K562 (cell line): ENCODE results near the gene EEF2. TPM values are rescaled to one million over a fixed set of nuclear protein-coding genes. Genes with fewer than 3 reads are reported as not detected.

Experiments used
- ATAC-seq: fragments of 200-7000 bp; cut with Tn5 transposase; 3 replicates; pipeline ENCODE4 v1.9.1; 2020; ENCODE audit warnings: moderate library complexity
- BruUV-seq: library from RNA; stranded (reverse); fragments of 400-500 nt; replicated peaks from 2 replicates; lab custom pipeline; 2021; lab: Mats Ljungman, UMichigan
- CTCF ChIA-PET: fragments of 300-600 bp; formaldehyde crosslinking; extraction: SDS; loops from one replicate; lab custom pipeline; 2021; ENCODE audit warnings: low intra/inter-chr PET ratio; lab: Yijun Ruan, JAX
- POLR2A ChIA-PET: fragments of 300-600, 350-650 bp; sonication (Branson Sonifier 250); formaldehyde crosslinking; extraction: SDS; loops from one replicate; lab custom pipeline; 2021; ENCODE audit warnings: antibody characterized with exemption, inconsistent platforms; lab: Yijun Ruan, JAX
- DNase-seq, 4 experiments: peaks; one replicate each; pipeline versions ENCODE4 v3.0.0 to v3.0.0-alpha.2; 2011 to 2018; ENCODE audit warnings: low spot score in 3 of 4, mixed read lengths in 3 of 4; ENCODE audit errors: extremely low read depth in 1 of 4
- FAIRE-seq: peaks from 2 replicates; lab custom pipeline; 2011; peaks lifted over from hg19 to GRCh38; lab: Jason Lieb, UNC
- H2AFZ ChIP-seq: 2 replicates; pipeline ENCODE4 v1.6.0; 2011; ENCODE audit warnings: low read depth, low read length, control low read depth, inconsistent platforms
- H3K27ac ChIP-seq: fragments of 200-600 bp; 3 replicates; pipeline ENCODE4 v1.8.0; 2011; ENCODE audit warnings: low read depth, mild to moderate bottlenecking, control low read depth, inconsistent platforms, low read length, moderate library complexity, mixed read lengths; ENCODE audit errors: extremely low read depth
- H3K27me3 ChIP-seq, 2 experiments: fragments of 300-600 bp in 1 of 2; 2 replicates in 1 of 2; 3 replicates in 1 of 2; pipeline versions ENCODE4 v1.6.0 to v1.8.0; 2011; ENCODE audit warnings: inconsistent platforms in 2 of 2, low read length in 2 of 2, mild to moderate bottlenecking in 1 of 2, mixed read lengths in 1 of 2, moderate library complexity in 1 of 2; ENCODE audit not compliant: control insufficient read depth in 2 of 2, insufficient read depth in 2 of 2
- H3K36me3 ChIP-seq: fragments of 300-600 bp; 3 replicates; pipeline ENCODE4 v1.8.0; 2011; ENCODE audit warnings: mild to moderate bottlenecking, low read length, inconsistent platforms; ENCODE audit not compliant: control insufficient read depth, insufficient read depth
- H3K4me1 ChIP-seq, 2 experiments: fragments of 200-600 bp in 1 of 2; replicated peaks in 1 of 2; 2 replicates in 1 of 2; 3 replicates in 1 of 2; pipeline versions ENCODE4 v1.5.1 to v1.8.0; 2011; ENCODE audit warnings: inconsistent platforms in 2 of 2, low read length in 2 of 2, mild to moderate bottlenecking in 1 of 2, mixed read lengths in 1 of 2, moderate library complexity in 1 of 2; ENCODE audit not compliant: control insufficient read depth in 2 of 2, insufficient read depth in 2 of 2
- H3K4me2 ChIP-seq: 2 replicates; pipeline ENCODE4 v1.6.1; 2011; ENCODE audit warnings: low read length, control low read depth, inconsistent platforms, mixed read lengths; ENCODE audit not compliant: insufficient read depth
- H3K4me3 ChIP-seq: fragments of 200-600 bp; sonication (generic), shearing (Covaris generic); 2 replicates; pipeline ENCODE4 v1.5.1; 2016; ENCODE audit warnings: control low read depth, inconsistent platforms
- H3K79me2 ChIP-seq: fragments of 200-600 bp; 3 replicates; pipeline ENCODE4 v1.8.0; 2011; ENCODE audit warnings: low read length, inconsistent platforms; ENCODE audit not compliant: control insufficient read depth, insufficient read depth
- H3K9ac ChIP-seq, 2 experiments: 2 replicates each; pipeline versions ENCODE4 v1.6.0 to v1.6.1; 2011; ENCODE audit warnings: low read depth in 2 of 2, low read length in 2 of 2, control low read depth in 1 of 2, inconsistent platforms in 1 of 2, mild to moderate bottlenecking in 1 of 2, mixed read lengths in 1 of 2; ENCODE audit not compliant: insufficient read depth in 1 of 2
- H3K9me1 ChIP-seq: one replicate; pipeline ENCODE4 v1.6.0; 2011; ENCODE audit warnings: inconsistent platforms, mild to moderate bottlenecking, low read length, moderate library complexity; ENCODE audit not compliant: control insufficient read depth, insufficient read depth
- H3K9me3 ChIP-seq: replicated peaks from 2 replicates; pipeline ENCODE4 v1.5.1; 2011; ENCODE audit warnings: low read depth, low read length, inconsistent platforms; ENCODE audit not compliant: control insufficient read depth, insufficient read depth
- H4K20me1 ChIP-seq: replicated peaks from 2 replicates; pipeline ENCODE4 v1.6.1; 2011; ENCODE audit warnings: low read length, inconsistent platforms, mixed read lengths; ENCODE audit not compliant: control insufficient read depth, insufficient read depth
- AFF1 ChIP-seq, 2 experiments: fragments of 450-650 bp; IDR thresholded peaks; 2 replicates each; pipeline ENCODE4 v1.6.1; 2018; ENCODE audit warnings: mild to moderate bottlenecking in 2 of 2, low read depth in 1 of 2; ENCODE audit not compliant: partially characterized antibody in 2 of 2
- ARID1B ChIP-seq: fragments of 450-650 bp; IDR thresholded peaks from 2 replicates; pipeline ENCODE4 v1.6.1; 2016; ENCODE audit warnings: antibody characterized with exemption, mild to moderate bottlenecking, inconsistent platforms
- ARNT ChIP-seq, 2 experiments: fragments of 450-650 bp; IDR thresholded peaks; 2 replicates each; pipeline ENCODE4 v1.6.1; 2016; ENCODE audit warnings: mild to moderate bottlenecking in 1 of 2
- ELF1 ChIP-seq: fragments of 200-800 bp; sonication (Bioruptor generic); IDR thresholded peaks from 2 replicates; pipeline ENCODE4 v1.6.1; 2016; ENCODE audit warnings: missing genetic modification characterization, missing compliant biosample characterization
- ESRRA ChIP-seq: fragments of 450-650 bp; IDR thresholded peaks from 2 replicates; pipeline ENCODE4 v1.6.1; 2014; ENCODE audit warnings: low read depth, mild to moderate bottlenecking, moderate library complexity, borderline replicate concordance
- GATA2 ChIP-seq: sonication (generic); formaldehyde crosslinking; IDR thresholded peaks from 2 replicates; pipeline ENCODE4 v1.4.0; 2020; ENCODE audit warnings: mild to moderate bottlenecking, missing genetic modification reagents
- KAT7 ChIP-seq: sonication (generic); formaldehyde crosslinking; IDR thresholded peaks from 2 replicates; pipeline ENCODE4 v1.8.0; 2022; ENCODE audit warnings: missing genetic modification reagents, mild to moderate bottlenecking, borderline replicate concordance
- KDM1A ChIP-seq, 2 experiments: fragments of 450-650 bp; IDR thresholded peaks; 2 replicates each; pipeline ENCODE4 v1.6.1; 2016; ENCODE audit warnings: mild to moderate bottlenecking in 2 of 2
- MAFK ChIP-seq: IDR thresholded peaks from 2 replicates; pipeline ENCODE4 v1.6.1; 2011; ENCODE audit warnings: low read length, improper control_type of control experiment
- MIER1 ChIP-seq: fragments of 450-650 bp; IDR thresholded peaks from 2 replicates; pipeline ENCODE4 v1.6.1; 2016; ENCODE audit warnings: antibody characterized with exemption, mild to moderate bottlenecking, low read depth
- MYC ChIP-seq, 2 experiments: fragments of 250-450 bp in 1 of 2; sonication (Bioruptor Pico) in 1 of 2; IDR thresholded peaks; 2 replicates each; pipeline versions ENCODE4 v1.5.1 to v1.6.1; 2012 to 2021; ENCODE audit warnings: low read depth in 2 of 2, borderline replicate concordance in 1 of 2, improper control_type of control experiment in 1 of 2, low read length in 1 of 2, mild to moderate bottlenecking in 1 of 2, moderate library complexity in 1 of 2
- POLR3A ChIP-seq: IDR thresholded peaks from 2 replicates; pipeline ENCODE4 v1.6.1; 2011; ENCODE audit warnings: borderline replicate concordance, mild to moderate bottlenecking, moderate library complexity; ENCODE audit not compliant: insufficient read length, insufficient read depth; ENCODE audit errors: extremely low read depth
- RNF2 ChIP-seq: sonication (generic); IDR thresholded peaks from 2 replicates; pipeline ENCODE4 v1.6.1; 2016
- WGBS: fragments of 100-300 bp; shearing (Covaris generic); methylation state at CpG from one replicate; pipeline ENCODE4 v1.1.6; 2016; ENCODE audit warnings: low coverage, mixed read lengths; ENCODE audit not compliant: insufficient coverage; ENCODE audit errors: missing lambda C conversion rate; 5-methylcytosine and 5-hydroxymethylcytosine counted together
- in situ Hi-C: fragments of 300-500 bp; cut with MboI; formaldehyde crosslinking; loops from 4 replicates; pipeline ENCODE4 v1.15.0; 2018; ENCODE audit warnings: inconsistent platforms, mixed read lengths
- intact Hi-C: fragments of 100-400 bp; cut with micrococcal nuclease; formaldehyde crosslinking; loops from 2 replicates; pipeline ENCODE4 v1.14.2; 2022
- polyA plus RNA-seq, 8 experiments: library from polyadenylated mRNA; depleted of rRNA in 4 of 8; stranded (reverse) in 5 of 8; unstranded in 3 of 8; fragments of >200 nt; fragmentation: Nextera tagmentation in 2 of 8; fragmentation: Illumina TruSeq in 1 of 8; extraction: Ambion mirVana in 2 of 8; extraction: Trizol in 1 of 8; gene quantifications; 2 replicates each; pipeline versions ENCODE4 v1.2.1 to v1.2.3, GENCODE V29; 2011 to 2014; ENCODE audit warnings: inconsistent platforms in 1 of 8, missing spikeins in 1 of 8
- total RNA-seq, 7 experiments: library from RNA; depleted of rRNA in 6 of 7; stranded (reverse); fragments of >200 nt in 6 of 7; fragmentation: Illumina TruSeq in 2 of 7; extraction: Trizol in 2 of 7; gene quantifications; 2 replicates each; pipeline versions ENCODE4 v1.2.1 to v1.2.3, GENCODE V29; 2011 to 2021; ENCODE audit warnings: low replicate concordance in 1 of 7
- TF ChIP-seq, protein P1 (sequence below): fragments of 450-650 bp; IDR thresholded peaks from 2 replicates; pipeline ENCODE4 v1.6.1; 2014; ENCODE audit warnings: low read depth, mild to moderate bottlenecking, moderate library complexity, borderline replicate concordance

Gene EEF2
- total and polyA plus RNA-seq, 9 of the 15 experiments (the other 6 are each of a cell fraction or from before 2014, with no cell fraction given) = 372 to 3,003 (median 1,453) TPM

- Histone ChIP-seq H3K4me2 (peak overlapping the region; percentile 100), H4K20me1 (peaks cover 37% of the 10 kb centered on the region), H3K9ac (peak overlapping the region; percentile 23 to 100; a peak in 3 of 4 replicates), H3K27me3 (no peaks in the 10 kb centered on the region), H3K4me1 (peaks cover 25 to 44% of the 10 kb centered on the region in 2 experiments; a peak in 4 of 5 replicates), H3K4me3 (peak overlapping the region; percentile 99), H3K27ac (peak overlapping the region; percentile 99), H3K9me1 (peaks cover 17% of the 10 kb centered on the region), H3K79me2 (peaks cover 39% of the 10 kb centered on the region), H3K9me3 (0 out of 2 replicates have a peak, but pooled peaks cover 2% of the 10 kb centered on the region), H3K36me3 (peaks cover 37% of the 10 kb centered on the region), H2AFZ (peak overlapping the region; percentile 94)
- 24% methylated on average over 21 of the region's 21 CpGs for WGBS
- intact Hi-C loops = loop anchor here (1.0 to 5.0 kb wide), 4 partner anchors 134 to 218 kb away; no protein-coding TSS in a partner anchor
- peak; percentile 60 for ATAC-seq
- in situ Hi-C loops = no loop called here
- POLR2A ChIA-PET = interaction anchor here (1.2 to 3.3 kb wide), 4 partner anchors 11 to 221 kb away, joined by 7 to 46 read pairs (median 11); no protein-coding TSS in a partner anchor
- peak; percentile 37 to 85 (median 55) for DNase-seq
- no TSS peak for BruUV-seq
- peak; percentile 75 for FAIRE-seq
- CTCF ChIA-PET = interaction anchor here (1.0 to 3.4 kb wide), 2 partner anchors 200 to 218 kb away, joined by 4 to 31 read pairs; no protein-coding TSS in a partner anchor
- TF ChIP-seq AFF1 (IDR thresholded peaks at IDR 0.05; ENCODE audit: low read depth in 1 of 2, partially characterized antibody in 2 of 2) (peak in 1 of 2 experiments; percentile 6), ARNT (IDR thresholded peaks at IDR 0.05) (peak in 1 of 2 experiments; percentile 49; a peak in 1 of 4 replicates), MYC (IDR thresholded peaks at IDR 0.05; ENCODE audit: low read depth, low read length) (0 out of 2 replicates have a peak, but pooled peaks have one; percentile 9), MYC (CRISPR knock-in tag; IDR thresholded peaks at IDR 0.05; ENCODE audit: borderline replicate concordance, low read depth) (no peak), KDM1A (IDR thresholded peaks at IDR 0.05) (peak in 1 of 2 experiments; percentile 52; a peak in 2 of 4 replicates), ESRRA (0 out of 2 replicates have a peak, but pooled peaks have one; percentile 15), ARID1B (peak; percentile 35; the same call in 1 of the 2 replicates), KAT7 (CRISPR knock-in tag) (peak; percentile 37; the same call in 1 of the 2 replicates), MIER1 (no peak), MAFK (no peak), RNF2 (peak; percentile 46; the same call in 1 of the 2 replicates), POLR3A (no peak), GATA2 (CRISPR knock-in tag) (no peak), ELF1 (tag) (peak; percentile 26; the same call in 1 of the 2 replicates)
- TF ChIP-seq, protein P1, sequence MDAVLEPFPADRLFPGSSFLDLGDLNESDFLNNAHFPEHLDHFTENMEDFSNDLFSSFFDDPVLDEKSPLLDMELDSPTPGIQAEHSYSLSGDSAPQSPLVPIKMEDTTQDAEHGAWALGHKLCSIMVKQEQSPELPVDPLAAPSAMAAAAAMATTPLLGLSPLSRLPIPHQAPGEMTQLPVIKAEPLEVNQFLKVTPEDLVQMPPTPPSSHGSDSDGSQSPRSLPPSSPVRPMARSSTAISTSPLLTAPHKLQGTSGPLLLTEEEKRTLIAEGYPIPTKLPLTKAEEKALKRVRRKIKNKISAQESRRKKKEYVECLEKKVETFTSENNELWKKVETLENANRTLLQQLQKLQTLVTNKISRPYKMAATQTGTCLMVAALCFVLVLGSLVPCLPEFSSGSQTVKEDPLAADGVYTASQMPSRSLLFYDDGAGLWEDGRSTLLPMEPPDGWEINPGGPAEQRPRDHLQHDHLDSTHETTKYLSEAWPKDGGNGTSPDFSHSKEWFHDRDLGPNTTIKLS = no peak
These were observed 1.2 kb upstream of the EEF2 start for GRCh38 chr19:3986260-3987041.
